Measurements from ENCODE around the gene CDH8. TPM values are rescaled to one million over a fixed set of nuclear protein-coding genes. Genes with fewer than 3 reads are reported as not detected.

The CDH8 gene, protein sequence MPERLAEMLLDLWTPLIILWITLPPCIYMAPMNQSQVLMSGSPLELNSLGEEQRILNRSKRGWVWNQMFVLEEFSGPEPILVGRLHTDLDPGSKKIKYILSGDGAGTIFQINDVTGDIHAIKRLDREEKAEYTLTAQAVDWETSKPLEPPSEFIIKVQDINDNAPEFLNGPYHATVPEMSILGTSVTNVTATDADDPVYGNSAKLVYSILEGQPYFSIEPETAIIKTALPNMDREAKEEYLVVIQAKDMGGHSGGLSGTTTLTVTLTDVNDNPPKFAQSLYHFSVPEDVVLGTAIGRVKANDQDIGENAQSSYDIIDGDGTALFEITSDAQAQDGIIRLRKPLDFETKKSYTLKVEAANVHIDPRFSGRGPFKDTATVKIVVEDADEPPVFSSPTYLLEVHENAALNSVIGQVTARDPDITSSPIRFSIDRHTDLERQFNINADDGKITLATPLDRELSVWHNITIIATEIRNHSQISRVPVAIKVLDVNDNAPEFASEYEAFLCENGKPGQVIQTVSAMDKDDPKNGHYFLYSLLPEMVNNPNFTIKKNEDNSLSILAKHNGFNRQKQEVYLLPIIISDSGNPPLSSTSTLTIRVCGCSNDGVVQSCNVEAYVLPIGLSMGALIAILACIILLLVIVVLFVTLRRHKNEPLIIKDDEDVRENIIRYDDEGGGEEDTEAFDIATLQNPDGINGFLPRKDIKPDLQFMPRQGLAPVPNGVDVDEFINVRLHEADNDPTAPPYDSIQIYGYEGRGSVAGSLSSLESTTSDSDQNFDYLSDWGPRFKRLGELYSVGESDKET
- 1.6 TPM in 1 of 2 replicates, not detected in the other for total RNA-seq (2014; rRNA removed; shearing (Covaris generic))
- polyA plus RNA-seq (2015; cell fraction: cytosol; rRNA removed): 0.13 and 0.18 TPM in 2 replicates
- polyA plus RNA-seq (2015; cell fraction: nucleus; rRNA removed): 1.4 and 2.3 TPM in 2 replicates

DNA sequence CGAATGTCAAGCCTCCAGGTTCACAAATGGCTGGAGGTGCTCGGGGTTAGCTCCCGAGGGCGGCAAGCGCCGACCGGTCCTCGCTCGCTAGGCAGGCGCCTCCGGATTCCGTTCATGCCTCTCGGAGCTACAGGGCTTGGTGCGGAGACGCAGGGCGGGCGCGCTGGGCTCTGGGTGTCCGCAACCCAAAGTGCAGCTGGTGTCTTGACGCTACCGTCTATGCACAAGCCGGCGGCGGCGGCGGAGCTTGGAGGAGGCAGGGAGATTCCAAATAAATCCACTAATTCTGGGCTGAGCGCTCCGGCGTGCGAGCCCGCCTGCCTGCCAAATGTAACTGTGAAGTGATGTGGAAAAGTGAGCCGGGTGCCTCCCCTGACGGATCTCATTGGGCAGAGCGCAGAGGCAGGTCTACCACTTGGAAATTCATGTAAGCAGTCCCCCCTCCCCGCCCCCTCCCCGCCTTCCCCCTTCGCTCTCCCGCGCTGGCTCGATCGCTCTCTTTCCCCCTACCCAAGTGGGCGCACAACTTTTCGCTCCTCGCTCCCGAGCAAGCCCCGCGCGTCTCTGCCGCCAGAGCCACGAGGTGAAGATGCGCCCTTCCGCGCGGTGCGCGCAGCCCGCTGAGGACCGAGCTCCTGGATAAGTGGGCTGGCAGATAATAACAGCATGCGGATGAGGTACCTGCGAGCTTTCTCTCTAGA is at the start of gene CDH8:
Gene CDH8 (minus strand): TSS at position 338 of the 701 bp plus-strand sequence. CDS start 15,035 bp downstream, outside the sequence.
- no peak for DNase-seq (ENCODE audit: low read depth, low spot score)
- in situ Hi-C loops (cut with HindIII; ENCODE audit: low pct_unique_long_range_greater_than_20kb, low sequenced_read_pairs): no loop called here

GRCh38 chr16:62079236-62079635 is 43.0 kb upstream of the CDH8 start:
- no peak for DNase-seq (ENCODE audit: low read depth, low spot score)
- in situ Hi-C loops (cut with HindIII; ENCODE audit: low pct_unique_long_range_greater_than_20kb, low sequenced_read_pairs): no loop called here

DNA sequence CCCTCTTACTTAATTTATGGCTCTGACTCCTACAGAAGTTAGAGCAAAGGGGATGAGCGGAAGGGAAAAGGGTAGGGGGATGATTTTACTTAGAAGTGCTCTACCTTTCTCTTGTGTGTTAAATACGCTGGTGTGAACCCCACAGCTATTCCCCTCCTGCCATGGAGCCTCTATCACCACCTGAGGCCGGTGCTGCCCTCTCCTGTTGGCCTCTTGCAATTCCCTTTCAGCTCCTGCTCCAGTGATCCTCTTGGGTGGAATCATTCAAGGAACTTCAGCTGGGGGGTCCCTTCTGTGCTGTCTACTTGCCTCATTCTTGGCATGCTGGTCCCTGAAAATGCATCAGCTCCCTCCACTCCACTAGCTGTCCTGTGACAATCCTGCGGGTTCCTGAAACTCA is 41.8 kb upstream of the CDH8 start:
- DNase-seq (ENCODE audit: low read depth, low spot score): peak; percentile 48
- in situ Hi-C loops (cut with HindIII; ENCODE audit: low pct_unique_long_range_greater_than_20kb, low sequenced_read_pairs): no loop called here

GRCh38 chr16:62076886-62077285 is 40.6 kb upstream of the CDH8 start:
- DNase-seq (ENCODE audit: low read depth, low spot score): no peak
- in situ Hi-C loops (cut with HindIII; ENCODE audit: low pct_unique_long_range_greater_than_20kb, low sequenced_read_pairs): no loop called here

- in situ Hi-C loops (cut with HindIII; ENCODE audit: low pct_unique_long_range_greater_than_20kb, low sequenced_read_pairs): no loop called here
- peak; percentile 38 for DNase-seq (ENCODE audit: low read depth, low spot score)
Observed at GRCh38 chr16:62068747-62069146, 32.5 kb upstream of the CDH8 start.

DNA sequence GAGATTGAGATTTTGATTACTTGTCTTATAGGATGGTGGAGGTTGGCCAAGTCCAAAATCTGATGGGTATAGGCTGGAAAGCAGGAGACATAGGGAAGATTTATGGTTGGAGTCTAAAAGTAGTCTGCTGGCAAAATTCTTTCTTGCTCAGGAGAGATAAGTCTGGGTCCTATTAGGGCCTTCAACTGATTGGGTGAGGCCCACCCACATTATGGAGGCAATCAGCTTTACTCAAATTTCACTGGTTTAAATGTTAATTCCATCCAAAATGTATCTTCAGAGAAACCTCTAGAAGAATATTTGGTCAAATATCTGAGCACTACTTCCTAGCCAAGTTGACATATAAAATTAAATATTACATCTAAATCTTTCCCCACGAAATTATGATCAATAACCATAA is 31.7 kb upstream of the CDH8 start:
- DNase-seq (ENCODE audit: low read depth, low spot score): no peak
- in situ Hi-C loops (cut with HindIII; ENCODE audit: low pct_unique_long_range_greater_than_20kb, low sequenced_read_pairs): no loop called here

- in situ Hi-C loops (cut with HindIII; ENCODE audit: low pct_unique_long_range_greater_than_20kb, low sequenced_read_pairs): no loop called here
- no peak for DNase-seq (ENCODE audit: low read depth, low spot score)
Observed at GRCh38 chr16:62067182-62067581, 30.9 kb upstream of the CDH8 start.

- DNase-seq (ENCODE audit: low read depth, low spot score): no peak
- in situ Hi-C loops (cut with HindIII; ENCODE audit: low pct_unique_long_range_greater_than_20kb, low sequenced_read_pairs): no loop called here
Observed at GRCh38 chr16:62066747-62067146, 30.5 kb upstream of the CDH8 start.

GRCh38 chr16:62064173-62064572 is 27.9 kb upstream of the CDH8 start:
- no peak for DNase-seq (ENCODE audit: low read depth, low spot score)
- in situ Hi-C loops (cut with HindIII; ENCODE audit: low pct_unique_long_range_greater_than_20kb, low sequenced_read_pairs): no loop called here

GRCh38 chr16:62060089-62060488 is 23.9 kb upstream of the CDH8 start:
- in situ Hi-C loops (cut with HindIII; ENCODE audit: low pct_unique_long_range_greater_than_20kb, low sequenced_read_pairs): no loop called here
- no peak for DNase-seq (ENCODE audit: low read depth, low spot score)

DNA sequence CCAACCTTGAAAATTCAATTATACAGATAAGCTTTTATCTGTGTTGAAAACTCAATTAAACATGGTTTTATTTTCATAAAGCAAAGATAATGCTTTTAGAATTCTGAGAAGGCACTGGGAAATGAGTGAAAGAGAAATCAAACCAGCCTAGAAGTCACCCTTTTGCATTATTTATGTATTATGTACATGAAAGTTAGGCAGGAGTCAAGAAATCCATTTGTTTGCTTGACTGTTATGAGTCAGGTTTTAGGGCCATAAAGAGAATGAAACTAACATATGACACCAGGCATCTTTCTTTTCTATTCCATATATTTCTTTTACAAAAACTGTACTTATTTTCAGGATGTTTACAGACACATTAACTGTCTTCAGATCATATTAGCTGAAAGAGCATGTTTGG is 23.3 kb upstream of the CDH8 start:
- no peak for DNase-seq (ENCODE audit: low read depth, low spot score)
- in situ Hi-C loops (cut with HindIII; ENCODE audit: low pct_unique_long_range_greater_than_20kb, low sequenced_read_pairs): no loop called here

DNA sequence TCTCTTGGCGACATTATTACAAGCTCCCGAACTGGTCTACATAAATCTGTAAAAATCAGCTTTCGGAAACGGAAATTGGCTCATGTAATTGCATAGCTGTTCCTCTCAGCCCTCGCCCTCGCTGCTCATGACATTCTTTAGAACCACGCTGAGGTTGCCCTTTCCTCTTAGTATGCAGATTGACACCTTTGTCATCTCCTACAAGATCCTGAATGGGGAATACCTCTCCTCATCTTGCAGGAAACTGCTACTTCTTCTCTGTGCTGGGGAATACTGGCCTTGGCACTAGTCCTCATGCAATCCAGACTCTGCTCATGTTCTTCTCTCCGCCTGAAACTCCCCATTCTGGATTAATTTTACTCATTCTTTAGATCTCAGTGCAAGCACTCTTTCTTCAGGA is 22.2 kb upstream of the CDH8 start:
- in situ Hi-C loops (cut with HindIII; ENCODE audit: low pct_unique_long_range_greater_than_20kb, low sequenced_read_pairs): no loop called here

DNA sequence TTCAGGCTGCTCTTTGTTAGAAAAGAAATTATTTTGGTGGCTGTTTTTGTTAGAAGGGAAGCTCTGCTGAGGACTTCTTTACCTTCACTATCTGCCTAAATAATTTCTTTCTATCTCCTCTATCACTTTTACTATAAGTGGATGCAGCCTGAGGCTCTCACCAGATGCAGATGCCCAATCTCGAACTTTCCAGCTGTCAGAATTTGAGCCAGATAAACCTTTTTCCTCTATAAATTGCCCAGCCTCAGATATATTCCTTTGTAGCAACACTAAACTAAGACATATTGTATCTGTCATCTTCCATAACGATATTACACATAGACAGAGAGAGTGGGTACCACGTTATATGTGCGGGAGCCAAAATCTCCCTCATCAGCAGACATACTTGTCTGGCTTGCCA is 15.7 kb upstream of the CDH8 start:
- DNase-seq (ENCODE audit: low read depth, low spot score): no peak
- in situ Hi-C loops (cut with HindIII; ENCODE audit: low pct_unique_long_range_greater_than_20kb, low sequenced_read_pairs): no loop called here

More for the DNA sequence above, 22.2 kb upstream of the CDH8 start:
- DNase-seq (ENCODE audit: low read depth, low spot score): no peak

DNA sequence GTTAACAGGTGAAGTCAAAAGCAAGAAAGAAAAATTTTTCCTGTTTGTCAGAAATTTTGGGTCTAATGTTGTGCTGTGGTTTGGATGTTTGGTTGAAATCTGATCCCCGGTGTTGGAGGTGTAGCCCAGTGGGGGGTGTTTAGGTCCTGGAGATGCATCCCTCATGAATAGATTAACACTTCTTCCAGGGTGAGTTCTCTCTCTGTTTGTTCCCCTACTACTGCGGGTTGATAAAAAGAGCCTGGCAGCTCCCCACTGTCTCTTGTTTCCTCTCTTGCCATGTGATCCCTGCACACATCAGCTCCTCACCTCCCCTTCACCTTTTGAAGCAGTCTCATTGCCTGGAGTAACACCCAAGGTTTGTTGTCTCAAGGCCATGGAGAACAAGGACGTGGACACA is 14.6 kb upstream of the CDH8 start:
- DNase-seq (ENCODE audit: low read depth, low spot score): no peak
- in situ Hi-C loops (cut with HindIII; ENCODE audit: low pct_unique_long_range_greater_than_20kb, low sequenced_read_pairs): no loop called here

GRCh38 chr16:62046801-62047200 is 10.6 kb upstream of the CDH8 start:
- DNase-seq (ENCODE audit: low read depth, low spot score): no peak
- in situ Hi-C loops (cut with HindIII; ENCODE audit: low pct_unique_long_range_greater_than_20kb, low sequenced_read_pairs): no loop called here

GRCh38 chr16:62041401-62041800 is 5.2 kb upstream of the CDH8 start:
- in situ Hi-C loops (cut with HindIII; ENCODE audit: low pct_unique_long_range_greater_than_20kb, low sequenced_read_pairs): no loop called here
- peak; percentile 71 for DNase-seq (ENCODE audit: low read depth, low spot score)

GRCh38 chr16:62038646-62039045 is 2.4 kb upstream of the CDH8 start:
- in situ Hi-C loops (cut with HindIII; ENCODE audit: low pct_unique_long_range_greater_than_20kb, low sequenced_read_pairs): no loop called here
- no peak for DNase-seq (ENCODE audit: low read depth, low spot score)

DNA sequence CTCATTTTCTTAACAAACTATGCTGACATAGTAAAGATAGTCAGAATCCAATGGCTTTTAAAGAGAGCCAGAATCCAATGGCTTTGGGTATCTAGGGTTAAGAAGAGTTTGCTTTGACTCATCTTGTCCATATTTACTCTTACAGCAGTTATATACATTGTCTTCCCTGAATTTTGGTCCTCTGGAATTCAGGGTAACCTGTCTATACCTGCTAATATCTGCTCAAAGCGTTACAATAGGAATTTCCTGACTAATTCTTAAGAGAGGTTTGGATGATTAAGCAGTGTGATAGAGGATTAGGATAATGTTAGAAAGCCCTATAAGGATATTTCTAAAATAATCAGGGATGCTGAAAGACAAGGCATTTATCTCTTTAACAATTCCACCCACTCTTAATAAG is 2.0 kb upstream of the CDH8 start:
- DNase-seq (ENCODE audit: low read depth, low spot score): no peak
- in situ Hi-C loops (cut with HindIII; ENCODE audit: low pct_unique_long_range_greater_than_20kb, low sequenced_read_pairs): no loop called here

All from SK-MEL-5 (cell line).